Transverse colon (tissue), 4 donors: ENCODE results near the gene SRSF7. TPM values are rescaled to one million over a fixed set of nuclear protein-coding genes. Genes with fewer than 3 reads are reported as not detected.

ENCODE experiments used
- DNase-seq: peaks from one replicate; pipeline ENCODE4 v3.0.0-alpha.2; 2019
- H3K27ac ChIP-seq, 4 donors: fragments of 200-600 bp; sonication (generic); 2 replicates each; pipeline ENCODE4 v1.5.1; 2016 to 2018; ENCODE audit warnings: inconsistent platforms in 4 of 4
- H3K27me3 ChIP-seq: fragments of 200-600 bp; sonication (generic); 2 replicates; pipeline ENCODE4 v1.5.1; 2017; ENCODE audit warnings: inconsistent platforms
- H3K36me3 ChIP-seq, 4 donors: fragments of 200-600 bp; sonication (generic); 2 replicates each; pipeline ENCODE4 v1.5.1; 2017 to 2019; ENCODE audit warnings: inconsistent platforms in 4 of 4
- H3K4me1 ChIP-seq, 4 donors: fragments of 200-600 bp; sonication (generic); 2 replicates each; pipeline ENCODE4 v1.5.1; 2017 to 2020; ENCODE audit warnings: inconsistent platforms in 4 of 4
- H3K4me3 ChIP-seq, 4 donors: fragments of 200-600 bp; sonication (generic); 1 replicate in 1 of 4; 2 replicates in 3 of 4; pipeline versions ENCODE4 v1.5.1 to v1.6.1; 2017 to 2019; ENCODE audit warnings: inconsistent platforms in 4 of 4
- H3K9me3 ChIP-seq, 2 donors: fragments of 200-600 bp; sonication (generic); 2 replicates each; pipeline ENCODE4 v1.5.1; 2017 to 2019; ENCODE audit warnings: inconsistent platforms in 2 of 2
- CTCF ChIP-seq, 5 experiments: fragments of 200-600 bp in 3 of 5; fragments of 450-650 bp in 2 of 5; sonication (generic) in 3 of 5; IDR thresholded peaks; 1 replicate in 2 of 5; 2 replicates in 3 of 5; pipeline ENCODE4 v1.5.1; 2016 to 2017; ENCODE audit warnings: antibody characterized with exemption in 5 of 5, inconsistent platforms in 3 of 5, mild to moderate bottlenecking in 2 of 5, moderate library complexity in 1 of 5
- EP300 ChIP-seq: sonication (generic); formaldehyde crosslinking; IDR thresholded peaks from one replicate; pipeline ENCODE4 v1.6.1; 2017; ENCODE audit warnings: antibody characterized with exemption, low read depth
- POLR2A ChIP-seq: fragments of 450-650 bp; IDR thresholded peaks from one replicate; pipeline ENCODE4 v1.6.1; 2016; ENCODE audit warnings: antibody characterized with exemption, mild to moderate bottlenecking, moderate library complexity
- POLR2AphosphoS5 ChIP-seq, 3 donors: sonication (generic); formaldehyde crosslinking; IDR thresholded peaks; one replicate each; pipeline ENCODE4 v1.6.1; 2016; ENCODE audit warnings: antibody characterized with exemption in 3 of 3
- WGBS, 2 donors: methylation state at CpG; one replicate each; pipeline ENCODE4 v1.1.5; 2018; ENCODE audit warnings: low coverage in 1 of 2; 5-methylcytosine and 5-hydroxymethylcytosine counted together
- in situ Hi-C, 4 donors: fragments of 200-750 bp; cut with MboI; loops; one replicate each; pipeline versions ENCODE4 v1.15.0 to v1.15.1; 2017; ENCODE audit warnings: low sequenced_read_pairs in 3 of 4, low pct_ligation_motif_present in 1 of 4, low pct_unique_long_range_greater_than_20kb in 1 of 4
- intact Hi-C: fragments of 100-400 bp; cut with DNase I; formaldehyde crosslinking; loops from one replicate; pipeline ENCODE4 v1.15.1; 2023; ENCODE audit warnings: low total_unique reads
- total RNA-seq, 4 donors: library from RNA; depleted of rRNA; stranded (reverse); fragments of >200 nt; gene quantifications; one replicate each; pipeline ENCODE4 v1.1.0, GENCODE V29; 2016

SRSF7 gene
- total RNA-seq, 4 donors from 2014 or later: 75.6 to 153 (median 95.0) TPM

- H3K4me3 ChIP-seq: peak overlapping the region in 3 of 4 donors; percentile 75 to 90 (median 78)
- H3K36me3 ChIP-seq: peaks cover 0 to 52% (median 22%) of the 10 kb centered on the region in 4 donors
- in situ Hi-C loops (loop anchor here in 2 of 4 donors (25.0 kb wide), 1 partner anchor 437 kb away; no protein-coding TSS in a partner anchor), intact Hi-C loops (loop anchor here (10.0 kb wide), 1 partner anchor 214 kb away; no protein-coding TSS in a partner anchor)
- no peaks in the 10 kb centered on the region for H3K9me3 ChIP-seq
- H3K27ac ChIP-seq: peak overlapping the region; percentile 97 to 99 (median 98)
- no peak for DNase-seq
- TF ChIP-seq EP300 (no peak), CTCF (IDR thresholded peaks at IDR 0.05) (no peak), POLR2A (no peak), POLR2AphosphoS5 (IDR thresholded peaks at IDR 0.05) (no peak)
- H3K27me3 ChIP-seq: no peaks in the 10 kb centered on the region
- 46 to 53% methylated on average over 26 of the region's 26 CpGs for WGBS, 2 donors
- peaks cover 22 to 62% (median 40%) of the 10 kb centered on the region in 4 donors for H3K4me1 ChIP-seq
Observed at GRCh38 chr2:38748943-38749804, 2.0 kb downstream of the SRSF7 start.

- TF ChIP-seq POLR2AphosphoS5 (IDR thresholded peaks at IDR 0.05) (no peak), CTCF (IDR thresholded peaks at IDR 0.05) (no peak), EP300 (no peak), POLR2A (no peak)
- intact Hi-C loops: loop anchor here (10.0 kb wide), 1 partner anchor 214 kb away; no protein-coding TSS in a partner anchor
- DNase-seq: no peak
- in situ Hi-C loops: loop anchor here in 2 of 4 donors (25.0 kb wide), 1 partner anchor 436 kb away; no protein-coding TSS in a partner anchor
- WGBS, 2 donors: 79 to 84% methylated on average over 9 of the region's 9 CpGs
- Histone ChIP-seq H3K27me3 (no peaks in the 10 kb centered on the region), H3K36me3 (peaks cover 0 to 56% (median 22%) of the 10 kb centered on the region in 4 donors), H3K27ac (peak overlapping the region in 1 of 4 donors; percentile 13), H3K4me3 (no peak overlapping the region), H3K4me1 (peaks cover 22 to 70% (median 47%) of the 10 kb centered on the region in 4 donors), H3K9me3 (no peaks in the 10 kb centered on the region)
Observed at GRCh38 chr2:38748391-38748790, 2.8 kb downstream of the SRSF7 start.

- no peak for TF ChIP-seq EP300
- TF ChIP-seq POLR2AphosphoS5 (IDR thresholded peaks at IDR 0.05): no peak
- TF ChIP-seq CTCF (IDR thresholded peaks at IDR 0.05): no peak
- no peak for TF ChIP-seq POLR2A
- intact Hi-C loops (loop anchor here (10.0 kb wide), 1 partner anchor 213 kb away; no protein-coding TSS in a partner anchor), in situ Hi-C loops (loop anchor here in 2 of 4 donors (25.0 kb wide), 1 partner anchor 436 kb away; no protein-coding TSS in a partner anchor)
- H3K4me3 ChIP-seq: no peak overlapping the region
- WGBS, 2 donors: 48 to 60% methylated on average over 5 of the region's 5 CpGs
- DNase-seq: no peak
- H3K27me3 ChIP-seq: no peaks in the 10 kb centered on the region
- peaks cover 22 to 75% (median 52%) of the 10 kb centered on the region in 4 donors for H3K4me1 ChIP-seq
- peaks cover 0 to 56% (median 22%) of the 10 kb centered on the region in 4 donors for H3K36me3 ChIP-seq
- H3K27ac ChIP-seq: peak overlapping the region in 1 of 4 donors; percentile 1
- H3K9me3 ChIP-seq: no peaks in the 10 kb centered on the region
Observed at GRCh38 chr2:38747819-38748218, 3.3 kb downstream of the SRSF7 start.

- no peak overlapping the region for H3K4me3 ChIP-seq
- no peaks in the 10 kb centered on the region for H3K9me3 ChIP-seq
- no peak for TF ChIP-seq POLR2AphosphoS5 (IDR thresholded peaks at IDR 0.05)
- no peak for TF ChIP-seq EP300
- TF ChIP-seq POLR2A: no peak
- no peak for TF ChIP-seq CTCF (IDR thresholded peaks at IDR 0.05)
- peaks cover 0 to 56% (median 22%) of the 10 kb centered on the region in 4 donors for H3K36me3 ChIP-seq
- in situ Hi-C loops (loop anchor here in 2 of 4 donors (25.0 kb wide), 1 partner anchor 435 kb away; no protein-coding TSS in a partner anchor), intact Hi-C loops (loop anchor here (10.0 kb wide), 1 partner anchor 212 kb away; no protein-coding TSS in a partner anchor)
- no peak for DNase-seq
- no peaks in the 10 kb centered on the region for H3K27me3 ChIP-seq
- H3K4me1 ChIP-seq: peaks cover 22 to 83% (median 55%) of the 10 kb centered on the region in 4 donors
- peak overlapping the region in 1 of 4 donors; percentile 1 for H3K27ac ChIP-seq
- WGBS, 2 donors: 55 to 82% methylated on average over 2 to 4 of the region's 4 CpGs
Observed at GRCh38 chr2:38747007-38747424, 4.1 kb downstream of the SRSF7 start.
